H9 (cell line): ENCODE results near the gene ANGPTL8. TPM values are rescaled to one million over a fixed set of nuclear protein-coding genes. Genes with fewer than 3 reads are reported as not detected.

Experiments
- DNase-seq: peaks from one replicate; pipeline ENCODE4 v3.0.0-alpha.2; 2017
- H2AFZ ChIP-seq: one replicate; pipeline ENCODE4 v1.6.1; 2013; ENCODE audit warnings: mild to moderate bottlenecking, low read length, control low read depth, moderate library complexity
- H2AK5ac ChIP-seq: 2 replicates; pipeline ENCODE4 v1.6.1; 2013; ENCODE audit warnings: low read length, control low read depth, mixed read lengths; ENCODE audit not compliant: insufficient read length
- H2BK120ac ChIP-seq: one replicate; pipeline ENCODE4 v1.6.1; 2013; ENCODE audit warnings: low read depth, mild to moderate bottlenecking, low read length, control low read depth, inconsistent platforms; ENCODE audit not compliant: poor library complexity, severe bottlenecking
- H2BK12ac ChIP-seq: 2 replicates; pipeline ENCODE4 v1.6.1; 2013; ENCODE audit warnings: low read length, control low read depth, mixed read lengths, low read depth; ENCODE audit not compliant: insufficient read length
- H2BK15ac ChIP-seq: 2 replicates; pipeline ENCODE4 v1.6.1; 2013; ENCODE audit warnings: low read depth, low read length, control low read depth
- H2BK20ac ChIP-seq: one replicate; pipeline ENCODE4 v1.6.1; 2013; ENCODE audit warnings: low read depth, mild to moderate bottlenecking, low read length, control low read depth, inconsistent platforms; ENCODE audit not compliant: poor library complexity, severe bottlenecking
- H2BK5ac ChIP-seq: 2 replicates; pipeline ENCODE4 v1.6.1; 2013; ENCODE audit warnings: low read length, control low read depth, mixed read lengths; ENCODE audit not compliant: insufficient read length
- H3K14ac ChIP-seq: 2 replicates; pipeline ENCODE4 v1.6.1; 2013; ENCODE audit warnings: low read length, control low read depth; ENCODE audit not compliant: insufficient read depth
- H3K18ac ChIP-seq: 2 replicates; pipeline ENCODE4 v1.6.1; 2013; ENCODE audit warnings: low read depth, mild to moderate bottlenecking, mixed read lengths, low read length, control low read depth; ENCODE audit not compliant: insufficient read length
- H3K23ac ChIP-seq: 2 replicates; pipeline ENCODE4 v1.6.1; 2013; ENCODE audit warnings: low read length, control low read depth, mixed read lengths, low read depth; ENCODE audit not compliant: insufficient read length
- H3K23me2 ChIP-seq: 2 replicates; pipeline ENCODE4 v1.6.1; 2013; ENCODE audit warnings: low read depth, mild to moderate bottlenecking, mixed read lengths, low read length, control low read depth; ENCODE audit not compliant: insufficient read length, poor library complexity, severe bottlenecking
- H3K27ac ChIP-seq: 2 replicates; pipeline ENCODE4 v1.5.1; 2013; ENCODE audit warnings: low read length, control low read depth, mixed read lengths, low read depth; ENCODE audit not compliant: insufficient read length
- H3K27me3 ChIP-seq: 2 replicates; pipeline ENCODE4 v1.6.1; 2013; ENCODE audit warnings: low read length, control low read depth, inconsistent platforms; ENCODE audit not compliant: insufficient read depth
- H3K4ac ChIP-seq: 2 replicates; pipeline ENCODE4 v1.6.1; 2013; ENCODE audit warnings: low read depth, mild to moderate bottlenecking, control low read depth, inconsistent platforms, low read length, moderate library complexity
- H3K4me1 ChIP-seq: 2 replicates; pipeline ENCODE4 v1.6.1; 2013; ENCODE audit warnings: low read length, control low read depth, inconsistent platforms; ENCODE audit not compliant: insufficient read depth
- H3K4me2 ChIP-seq: 2 replicates; pipeline ENCODE4 v1.6.1; 2013; ENCODE audit warnings: low read length, control low read depth, mixed read lengths; ENCODE audit not compliant: insufficient read length, insufficient read depth
- H3K56ac ChIP-seq: 2 replicates; pipeline ENCODE4 v1.6.1; 2013; ENCODE audit warnings: low read depth, mild to moderate bottlenecking, mixed read lengths, low read length, control low read depth; ENCODE audit not compliant: insufficient read length
- H3K79me1 ChIP-seq: 2 replicates; pipeline ENCODE4 v1.6.1; 2013; ENCODE audit warnings: low read depth, mild to moderate bottlenecking, moderate library complexity, low read length, control low read depth, inconsistent platforms; ENCODE audit not compliant: insufficient read depth, poor library complexity, severe bottlenecking
- H3K79me2 ChIP-seq: 2 replicates; pipeline ENCODE4 v1.6.1; 2013; ENCODE audit warnings: low read length, control low read depth, inconsistent platforms; ENCODE audit not compliant: insufficient read depth
- H3K9ac ChIP-seq: 2 replicates; pipeline ENCODE4 v1.6.1; 2013; ENCODE audit warnings: low read length, control low read depth, mixed read lengths; ENCODE audit not compliant: insufficient read length; ENCODE audit errors: extremely low read depth
- H3K9me3 ChIP-seq: one replicate; pipeline ENCODE4 v1.6.1; 2013; ENCODE audit warnings: low read depth, low read length, inconsistent platforms; ENCODE audit not compliant: control insufficient read depth
- H3T11ph ChIP-seq: one replicate; pipeline ENCODE4 v1.6.1; 2013; ENCODE audit warnings: mild to moderate bottlenecking, low read length, control low read depth, inconsistent platforms
- H4K20me1 ChIP-seq: one replicate; pipeline ENCODE4 v1.6.1; 2013; ENCODE audit not compliant: control insufficient read depth, insufficient read length, insufficient read depth
- H4K5ac ChIP-seq: 2 replicates; pipeline ENCODE4 v1.6.1; 2013; ENCODE audit warnings: low read depth, mild to moderate bottlenecking, mixed read lengths, low read length, control low read depth; ENCODE audit not compliant: insufficient read length
- H4K8ac ChIP-seq: replicated peaks from 2 replicates; pipeline ENCODE4 v1.6.1; 2013; ENCODE audit warnings: low read length, control low read depth, mixed read lengths, low read depth; ENCODE audit not compliant: insufficient read length
- H4K91ac ChIP-seq: 2 replicates; pipeline ENCODE4 v1.6.1; 2013; ENCODE audit warnings: low read depth, mild to moderate bottlenecking, moderate library complexity, mixed read lengths, low read length, control low read depth; ENCODE audit not compliant: insufficient read length
- H3K27ac Mint-ChIP-seq, 3 experiments: 2 replicates in 2 of 3; 3 replicates in 1 of 3; pipeline ENCODE4 v1.8.0; 2020 to 2021; ENCODE audit warnings: mixed read lengths in 3 of 3, mild to moderate bottlenecking in 1 of 3, moderate library complexity in 1 of 3
- H3K27me3 Mint-ChIP-seq: 2 replicates; pipeline ENCODE4 v1.8.0; 2021; ENCODE audit warnings: low read depth, mild to moderate bottlenecking, moderate library complexity, mixed read lengths
- H3K36me3 Mint-ChIP-seq, 3 experiments: 2 replicates in 2 of 3; 3 replicates in 1 of 3; pipeline ENCODE4 v1.8.0; 2020 to 2021; ENCODE audit warnings: low read depth in 3 of 3, mixed read lengths in 3 of 3; ENCODE audit not compliant: insufficient read depth in 1 of 3
- H3K4me1 Mint-ChIP-seq, 2 experiments: 2 replicates each; pipeline ENCODE4 v1.8.0; 2020; ENCODE audit warnings: mixed read lengths in 2 of 2
- H3K4me3 Mint-ChIP-seq, 2 experiments: 2 replicates in 1 of 2; 3 replicates in 1 of 2; pipeline ENCODE4 v1.8.0; 2020 to 2021; ENCODE audit warnings: mild to moderate bottlenecking in 2 of 2, mixed read lengths in 2 of 2, moderate library complexity in 1 of 2
- H3K9me3 Mint-ChIP-seq, 2 experiments: 2 replicates in 1 of 2; 3 replicates in 1 of 2; pipeline ENCODE4 v1.8.0; 2020; ENCODE audit warnings: mild to moderate bottlenecking in 2 of 2, mixed read lengths in 2 of 2, moderate library complexity in 1 of 2
- WGBS: extraction: QIAGEN DNeasy Blood & Tissue Kit; methylation state at CpG from one replicate; pipeline ENCODE4 v1.1.7; 2013; ENCODE audit warnings: missing lambda C conversion rate, low lambda C conversion rate, mixed read lengths; ENCODE audit not compliant: insufficient read length; ENCODE audit errors: extremely low coverage; 5-methylcytosine and 5-hydroxymethylcytosine counted together
- total RNA-seq: library from RNA; stranded (reverse); gene quantifications from 2 replicates; pipeline ENCODE4 v1.2.1, GENCODE V29; 2021
- TF ChIP-seq, protein P1 (sequence below): fragments of 200-600 bp; sonication (generic); conservative IDR thresholded peaks from 3 replicates; pipeline ENCODE4 v1.8.0; 2021; ENCODE audit warnings: antibody characterized with exemption, mild to moderate bottlenecking

The ANGPTL8 gene
- total RNA-seq, 1 experiment from 2014 or later: not detected

DNA sequence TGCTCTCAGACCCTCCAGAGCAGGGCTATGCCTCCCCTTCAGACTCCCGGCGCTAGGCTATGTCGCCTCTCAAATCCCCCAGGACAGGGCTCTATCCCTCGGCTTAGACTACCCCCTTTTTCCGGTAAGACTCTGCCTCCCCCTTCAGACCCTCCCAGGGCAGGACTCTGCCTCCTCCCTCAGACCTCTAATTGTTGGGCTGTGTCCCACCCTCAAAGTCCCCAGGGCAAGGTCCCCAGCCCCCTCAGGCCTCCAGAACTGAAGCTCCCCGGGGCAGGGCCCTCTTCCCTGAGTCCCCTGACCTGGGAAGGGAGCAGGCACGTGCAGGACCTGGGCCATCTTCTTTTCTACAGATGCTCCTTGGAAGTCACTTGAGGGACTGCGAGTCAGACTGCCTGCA is 45.2 kb upstream of the ANGPTL8 start:
- Histone ChIP-seq H3K23ac (no peak overlapping the region), H4K20me1 (no peaks in the 10 kb centered on the region), H3K79me2 (no peaks in the 10 kb centered on the region), H3K4me1 (no peaks in the 10 kb centered on the region; the same call in 1 of the 2 replicates), H4K91ac (no peak overlapping the region), H3K79me1 (no peaks in the 10 kb centered on the region), H2BK20ac (no peak overlapping the region), H3K9ac (no peak overlapping the region), H3K14ac (no peak overlapping the region; the same call in 1 of the 2 replicates), H3K56ac (no peak overlapping the region), H2BK12ac (no peak overlapping the region), H3K18ac (no peak overlapping the region), H3K4me2 (no peak overlapping the region), H2BK5ac (no peak overlapping the region), H3T11ph (no peak overlapping the region), H3K9me3 (no peaks in the 10 kb centered on the region), H3K4ac (no peak overlapping the region), H2AFZ (no peak overlapping the region), H4K8ac (no peak overlapping the region), H4K5ac (no peak overlapping the region), H2BK120ac (no peak overlapping the region), H3K27me3 (no peaks in the 10 kb centered on the region), H2BK15ac (no peak overlapping the region), H3K23me2 (peaks cover 4% of the 10 kb centered on the region), H2AK5ac (no peak overlapping the region), H3K27ac (no peak overlapping the region)
- peaks cover 6 to 13% of the 10 kb centered on the region in 2 experiments for H3K4me1 Mint-ChIP-seq
- no peak for DNase-seq
- H3K4me3 Mint-ChIP-seq: no peak overlapping the region; a peak in 1 of 5 replicates
- peaks cover 2% of the 10 kb centered on the region; the same call in 1 of the 2 replicates for H3K27me3 Mint-ChIP-seq
- peaks cover 9 to 28% (median 27%) of the 10 kb centered on the region in 3 experiments; a peak in 6 of 7 replicates for H3K36me3 Mint-ChIP-seq
- H3K9me3 Mint-ChIP-seq: no peaks in the 10 kb centered on the region
- no CpG with 5 or more reads among the region's 8 CpGs for WGBS
- H3K27ac Mint-ChIP-seq: no peak overlapping the region
- TF ChIP-seq, protein P1, sequence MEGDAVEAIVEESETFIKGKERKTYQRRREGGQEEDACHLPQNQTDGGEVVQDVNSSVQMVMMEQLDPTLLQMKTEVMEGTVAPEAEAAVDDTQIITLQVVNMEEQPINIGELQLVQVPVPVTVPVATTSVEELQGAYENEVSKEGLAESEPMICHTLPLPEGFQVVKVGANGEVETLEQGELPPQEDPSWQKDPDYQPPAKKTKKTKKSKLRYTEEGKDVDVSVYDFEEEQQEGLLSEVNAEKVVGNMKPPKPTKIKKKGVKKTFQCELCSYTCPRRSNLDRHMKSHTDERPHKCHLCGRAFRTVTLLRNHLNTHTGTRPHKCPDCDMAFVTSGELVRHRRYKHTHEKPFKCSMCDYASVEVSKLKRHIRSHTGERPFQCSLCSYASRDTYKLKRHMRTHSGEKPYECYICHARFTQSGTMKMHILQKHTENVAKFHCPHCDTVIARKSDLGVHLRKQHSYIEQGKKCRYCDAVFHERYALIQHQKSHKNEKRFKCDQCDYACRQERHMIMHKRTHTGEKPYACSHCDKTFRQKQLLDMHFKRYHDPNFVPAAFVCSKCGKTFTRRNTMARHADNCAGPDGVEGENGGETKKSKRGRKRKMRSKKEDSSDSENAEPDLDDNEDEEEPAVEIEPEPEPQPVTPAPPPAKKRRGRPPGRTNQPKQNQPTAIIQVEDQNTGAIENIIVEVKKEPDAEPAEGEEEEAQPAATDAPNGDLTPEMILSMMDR: no peak
